ENCODE data around the gene TDP2. TPM values are rescaled to one million over a fixed set of nuclear protein-coding genes. Genes with fewer than 3 reads are reported as not detected.

Gene TDP2
- total RNA-seq, 4 donors from 2014 or later, result 12.2 to 31.9 (median 19.7) TPM

DNA sequence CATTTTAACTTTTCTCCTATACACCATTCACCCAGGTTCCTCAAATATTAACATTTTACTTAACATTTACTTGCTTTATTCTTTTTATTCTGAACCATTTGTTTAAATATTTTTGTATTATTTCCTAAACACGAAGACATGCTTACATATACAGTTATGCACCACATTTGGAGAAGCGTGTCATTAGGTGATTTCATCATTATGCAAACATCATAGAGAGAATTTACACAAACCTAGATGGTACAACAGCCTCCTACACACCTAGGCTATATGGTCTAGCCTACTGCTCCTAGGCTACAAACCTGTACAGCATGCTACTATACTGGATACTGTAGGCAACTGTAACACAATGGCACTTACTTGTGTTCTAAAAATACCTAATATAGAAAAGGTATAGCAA, 6.6 kb downstream of the TDP2 start:
- DNase-seq, result no peak
- H3K36me3 ChIP-seq, result peaks cover 0 to 47% (median 0%) of the 10 kb centered on the region in 3 donors
- WGBS, 2 donors, result 75 to 90% methylated on average over 2 of the region's 2 CpGs
- intact Hi-C loops (cut with DNase I), result no loop called here
- TF ChIP-seq POLR2A (IDR thresholded peaks at IDR 0.05), result no peak
- TF ChIP-seq CTCF (IDR thresholded peaks at IDR 0.05), result no peak
- no peaks in the 10 kb centered on the region for H3K27me3 ChIP-seq
- H3K27ac ChIP-seq, result peak overlapping the region in 1 of 4 donors; percentile 53
- peaks cover 0 to 30% (median 3%) of the 10 kb centered on the region in 3 donors for H3K4me1 ChIP-seq
- H3K4me3 ChIP-seq, result no peak overlapping the region
- no peaks in the 10 kb centered on the region for H3K9me3 ChIP-seq

GRCh38 chr6:24659561-24659960, 7.1 kb downstream of the TDP2 start:
- intact Hi-C loops (cut with DNase I), result no loop called here
- WGBS, 2 donors, result 63 to 69% methylated on average over 1 of the region's 1 CpG
- peak overlapping the region in 1 of 4 donors; percentile 53 for H3K27ac ChIP-seq

DNA sequence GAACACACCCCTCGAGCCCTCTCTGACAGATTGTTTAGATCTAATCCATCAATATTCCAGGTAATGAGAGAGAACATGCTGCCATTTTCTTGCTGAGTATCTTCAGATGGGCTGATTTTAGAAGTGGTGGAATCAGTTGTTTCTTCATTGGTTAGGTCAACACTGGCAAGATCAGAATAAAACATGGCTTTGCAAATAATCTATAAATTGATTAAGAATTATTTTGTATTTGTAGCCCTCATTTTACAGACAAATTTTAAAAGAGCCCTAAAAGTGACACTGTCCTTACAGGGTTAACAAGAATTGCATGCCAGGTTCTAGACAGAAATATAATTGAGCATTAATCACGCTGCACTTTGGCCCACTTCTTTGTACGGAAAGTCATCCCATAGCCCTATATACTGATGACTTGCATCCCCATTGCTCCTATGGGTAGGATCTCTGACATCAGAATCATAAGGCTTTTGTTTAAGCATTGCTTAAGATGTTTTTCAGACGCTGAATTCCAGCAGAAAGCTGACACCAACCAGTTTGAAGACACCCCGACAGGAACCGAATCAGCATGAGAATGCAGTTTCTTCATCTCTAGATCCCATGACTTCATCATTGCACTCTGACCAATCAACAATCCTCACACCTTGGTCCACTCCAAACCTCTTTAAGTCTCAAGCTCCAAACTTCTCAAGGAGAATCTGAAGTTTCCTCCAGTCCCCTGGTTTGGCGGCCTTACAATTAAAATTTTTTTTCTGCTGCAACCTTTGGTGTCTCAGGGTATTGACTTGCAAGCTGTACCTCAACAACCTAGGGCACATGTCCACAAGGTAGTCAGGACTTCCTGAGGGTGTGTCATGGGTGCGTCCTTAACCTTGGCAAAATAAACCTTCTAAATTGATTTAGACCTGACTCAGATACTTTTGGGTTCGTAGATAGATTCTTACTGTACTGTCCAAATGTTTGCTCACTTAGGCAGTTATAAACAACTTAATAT, 7.8 kb downstream of the TDP2 start:
- H3K27me3 ChIP-seq, result no peaks in the 10 kb centered on the region
- no peak overlapping the region for H3K4me3 ChIP-seq
- peaks cover 0 to 48% (median 0%) of the 10 kb centered on the region in 3 donors for H3K36me3 ChIP-seq
- WGBS, 2 donors, result 54 to 66% methylated on average over 9 of the region's 9 CpGs
- H3K9me3 ChIP-seq, result no peaks in the 10 kb centered on the region
- intact Hi-C loops (cut with DNase I), result no loop called here
- H3K27ac ChIP-seq, result peak overlapping the region in 1 of 4 donors; percentile 53
- H3K4me1 ChIP-seq, result peaks cover 0 to 21% (median 0%) of the 10 kb centered on the region in 3 donors
- TF ChIP-seq POLR2A (IDR thresholded peaks at IDR 0.05) (no peak), CTCF (IDR thresholded peaks at IDR 0.05) (no peak)
- DNase-seq, result no peak

More at GRCh38 chr6:24659561-24659960, 7.1 kb downstream of the TDP2 start:
- Histone ChIP-seq H3K27me3 (no peaks in the 10 kb centered on the region), H3K9me3 (no peaks in the 10 kb centered on the region), H3K4me1 (peaks cover 0 to 25% (median 0%) of the 10 kb centered on the region in 3 donors), H3K36me3 (peaks cover 0 to 48% (median 0%) of the 10 kb centered on the region in 3 donors), H3K4me3 (no peak overlapping the region)
- DNase-seq, result no peak
- TF ChIP-seq CTCF (IDR thresholded peaks at IDR 0.05), result no peak
- no peak for TF ChIP-seq POLR2A (IDR thresholded peaks at IDR 0.05)

DNA sequence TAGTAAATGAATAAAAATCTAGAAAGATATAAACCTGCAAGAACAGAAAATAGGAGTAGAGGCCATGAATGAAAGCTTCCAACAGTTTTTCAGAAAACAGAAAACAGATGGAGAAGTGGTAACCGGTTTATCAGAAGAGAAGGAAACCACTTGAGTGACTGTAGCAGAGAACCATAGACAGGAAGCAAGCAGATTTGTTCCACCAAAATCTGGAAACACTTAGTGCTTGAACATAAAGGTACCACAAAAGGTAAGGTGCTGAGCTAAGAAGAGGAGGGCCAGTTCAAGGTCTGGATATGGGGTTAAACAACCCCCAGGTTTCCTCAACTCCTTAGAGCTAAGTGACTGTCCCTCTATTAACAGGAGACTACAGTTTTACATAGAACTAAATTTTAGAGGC, 11.5 kb downstream of the TDP2 start:
- intact Hi-C loops (cut with DNase I), result no loop called here
- TF ChIP-seq CTCF (IDR thresholded peaks at IDR 0.05) (no peak), POLR2A (IDR thresholded peaks at IDR 0.05) (no peak)
- Histone ChIP-seq H3K27me3 (no peaks in the 10 kb centered on the region), H3K36me3 (peaks cover 0 to 65% (median 9%) of the 10 kb centered on the region in 3 donors), H3K4me1 (peaks cover 0 to 9% (median 0%) of the 10 kb centered on the region in 3 donors), H3K27ac (no peak overlapping the region), H3K4me3 (no peak overlapping the region), H3K9me3 (no peaks in the 10 kb centered on the region)
- 48 to 64% methylated on average over 1 of the region's 1 CpG for WGBS, 2 donors
- no peak for DNase-seq

DNA sequence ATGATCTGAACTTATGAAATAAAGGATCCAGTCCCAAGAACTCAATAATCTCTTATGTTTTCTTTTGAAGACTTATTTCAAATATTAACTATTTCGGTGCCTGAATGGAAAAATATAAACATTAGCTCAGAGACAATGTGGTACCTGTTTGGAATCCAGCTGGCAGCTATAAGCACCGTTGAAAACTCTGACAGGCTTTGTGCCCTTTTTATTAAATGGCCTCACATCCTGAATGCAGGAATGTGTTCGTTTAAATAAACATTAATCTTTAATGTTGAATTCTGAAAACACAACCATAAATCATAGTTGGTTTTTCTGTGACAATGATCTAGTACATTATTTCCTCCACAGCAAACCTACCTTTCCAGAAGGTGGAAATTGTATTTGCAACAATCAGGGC, 16.3 kb downstream of the TDP2 start:
- H3K9me3 ChIP-seq, result no peaks in the 10 kb centered on the region
- no peak for DNase-seq
- H3K27ac ChIP-seq, result no peak overlapping the region
- WGBS, 2 donors, result 21 to 23% methylated on average over 3 of the region's 3 CpGs
- H3K27me3 ChIP-seq, result peaks cover 0 to under 1% (median 0%) of the 10 kb centered on the region in 4 donors
- no peak overlapping the region for H3K4me3 ChIP-seq
- TF ChIP-seq CTCF (IDR thresholded peaks at IDR 0.05) (no peak), POLR2A (IDR thresholded peaks at IDR 0.05) (no peak)
- peaks cover 4 to 19% (median 11%) of the 10 kb centered on the region in 3 donors for H3K4me1 ChIP-seq
- peaks cover 0 to 62% (median 9%) of the 10 kb centered on the region in 3 donors for H3K36me3 ChIP-seq
- intact Hi-C loops (cut with DNase I), result no loop called here
